Mesothelial cell of epicardium (in vitro differentiated cells): ENCODE measurements around the gene SRPK2. TPM values are rescaled to one million over a fixed set of nuclear protein-coding genes. Genes with fewer than 3 reads are reported as not detected.

ENCODE experiments used
- DNase-seq, 2 experiments: peaks; one replicate each; pipeline ENCODE4 v3.0.0; 2021; ENCODE audit warnings: low spot score in 2 of 2; ENCODE audit not compliant: unreplicated experiment in 2 of 2
- H3K27ac Mint-ChIP-seq: 2 replicates; pipeline ENCODE4 v1.8.0; 2021; ENCODE audit warnings: mixed read lengths
- H3K27me3 Mint-ChIP-seq: 2 replicates; pipeline ENCODE4 v1.8.0; 2021; ENCODE audit warnings: low read depth, mixed read lengths
- H3K36me3 Mint-ChIP-seq: 2 replicates; pipeline ENCODE4 v1.8.0; 2021; ENCODE audit warnings: mixed read lengths
- H3K4me1 Mint-ChIP-seq: 2 replicates; pipeline ENCODE4 v1.8.0; 2021; ENCODE audit warnings: mixed read lengths
- H3K4me3 Mint-ChIP-seq: 2 replicates; pipeline ENCODE4 v1.8.0; 2021; ENCODE audit warnings: mild to moderate bottlenecking, moderate library complexity, mixed read lengths
- H3K9me3 Mint-ChIP-seq: 2 replicates; pipeline ENCODE4 v1.8.0; 2021; ENCODE audit warnings: mixed read lengths
- total RNA-seq: library from RNA; stranded (reverse); gene quantifications from 3 replicates; pipeline ENCODE4 v1.2.1, GENCODE V29; 2021
- TF ChIP-seq, protein P1 (sequence below): fragments of 200-600 bp; sonication (generic); IDR thresholded peaks from one replicate; pipeline ENCODE4 v1.5.0; 2021; ENCODE audit warnings: antibody characterized with exemption; ENCODE audit not compliant: unreplicated experiment

Gene SRPK2
- total RNA-seq, 1 donor from 2014 or later = 51.4 TPM

DNA sequence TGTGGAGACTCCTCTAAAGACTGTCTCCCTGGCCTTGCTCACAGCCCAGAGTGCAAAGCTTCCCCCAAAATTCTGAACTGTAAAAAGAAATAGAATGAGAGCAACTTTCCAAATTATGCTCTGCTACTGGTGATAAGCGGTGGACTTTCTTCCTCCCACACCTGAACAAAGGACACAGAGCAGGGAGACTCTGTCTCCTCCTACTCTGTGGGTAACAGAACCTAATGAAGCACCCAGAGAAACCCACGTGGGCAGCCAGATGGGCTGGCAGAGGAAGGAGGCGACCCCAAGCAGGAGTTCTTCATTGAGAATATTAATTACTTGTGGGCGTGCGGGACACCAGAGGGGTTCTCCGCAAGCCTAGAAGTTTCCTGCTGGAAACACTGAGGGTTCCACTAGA is 235.2 kb downstream of the SRPK2 start:
- peaks cover 5% of the 10 kb centered on the region for H3K4me1 Mint-ChIP-seq

DNA sequence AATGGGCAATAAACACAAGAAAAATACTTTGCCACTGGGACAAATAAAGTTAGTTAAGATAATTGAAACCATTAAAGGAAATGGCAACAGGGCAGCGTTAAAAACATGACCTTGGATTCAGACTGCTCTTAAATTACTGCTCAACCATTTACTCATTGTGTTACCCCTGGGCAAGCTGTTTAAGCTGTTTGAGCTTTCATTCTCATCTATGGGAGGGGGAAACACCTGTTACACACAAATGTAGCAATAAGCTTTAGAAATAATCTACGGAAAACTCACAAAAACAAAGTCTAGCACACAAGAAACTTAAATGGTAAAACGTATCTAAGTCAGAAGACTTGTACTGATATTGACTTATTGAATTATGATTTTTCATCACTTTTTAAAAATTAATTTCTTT is 237.6 kb downstream of the SRPK2 start:
- Mint-ChIP-seq H3K27ac (no peak overlapping the region), H3K4me3 (no peak overlapping the region), H3K27me3 (no peaks in the 10 kb centered on the region), H3K9me3 (no peaks in the 10 kb centered on the region), H3K36me3 (peaks cover 4% of the 10 kb centered on the region), H3K4me1 (peaks cover 5% of the 10 kb centered on the region)
- TF ChIP-seq, protein P1, sequence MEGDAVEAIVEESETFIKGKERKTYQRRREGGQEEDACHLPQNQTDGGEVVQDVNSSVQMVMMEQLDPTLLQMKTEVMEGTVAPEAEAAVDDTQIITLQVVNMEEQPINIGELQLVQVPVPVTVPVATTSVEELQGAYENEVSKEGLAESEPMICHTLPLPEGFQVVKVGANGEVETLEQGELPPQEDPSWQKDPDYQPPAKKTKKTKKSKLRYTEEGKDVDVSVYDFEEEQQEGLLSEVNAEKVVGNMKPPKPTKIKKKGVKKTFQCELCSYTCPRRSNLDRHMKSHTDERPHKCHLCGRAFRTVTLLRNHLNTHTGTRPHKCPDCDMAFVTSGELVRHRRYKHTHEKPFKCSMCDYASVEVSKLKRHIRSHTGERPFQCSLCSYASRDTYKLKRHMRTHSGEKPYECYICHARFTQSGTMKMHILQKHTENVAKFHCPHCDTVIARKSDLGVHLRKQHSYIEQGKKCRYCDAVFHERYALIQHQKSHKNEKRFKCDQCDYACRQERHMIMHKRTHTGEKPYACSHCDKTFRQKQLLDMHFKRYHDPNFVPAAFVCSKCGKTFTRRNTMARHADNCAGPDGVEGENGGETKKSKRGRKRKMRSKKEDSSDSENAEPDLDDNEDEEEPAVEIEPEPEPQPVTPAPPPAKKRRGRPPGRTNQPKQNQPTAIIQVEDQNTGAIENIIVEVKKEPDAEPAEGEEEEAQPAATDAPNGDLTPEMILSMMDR = no peak
- DNase-seq = no peak

More for the DNA sequence above, 235.2 kb downstream of the SRPK2 start:
- Mint-ChIP-seq H3K27ac (no peak overlapping the region), H3K9me3 (no peaks in the 10 kb centered on the region), H3K27me3 (no peaks in the 10 kb centered on the region), H3K36me3 (peaks cover 7% of the 10 kb centered on the region), H3K4me3 (no peak overlapping the region)
- DNase-seq = no peak
- TF ChIP-seq, protein P1 = no peak

DNA sequence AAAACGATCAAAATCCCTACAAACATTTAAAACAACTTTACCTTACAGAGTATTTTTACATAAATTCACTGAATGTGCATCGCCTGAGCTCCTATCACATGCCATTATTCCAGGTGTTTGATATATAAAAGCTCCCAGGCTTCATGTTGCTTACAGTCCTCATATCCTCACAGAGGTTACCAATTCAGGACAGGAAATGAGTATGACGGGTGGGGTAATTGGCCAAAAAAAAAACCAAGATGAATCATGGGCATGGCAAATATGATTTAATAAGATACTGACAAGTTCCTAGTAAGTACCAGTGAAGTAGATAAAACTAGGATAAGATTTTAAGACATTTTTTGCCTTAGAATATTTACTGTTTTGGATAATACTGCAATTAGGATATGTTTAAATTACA is 238.9 kb downstream of the SRPK2 start:
- TF ChIP-seq, protein P1 = no peak
- Mint-ChIP-seq H3K36me3 (peaks cover 9% of the 10 kb centered on the region), H3K9me3 (no peaks in the 10 kb centered on the region), H3K4me1 (peaks cover 5% of the 10 kb centered on the region), H3K27me3 (no peaks in the 10 kb centered on the region), H3K4me3 (no peak overlapping the region), H3K27ac (no peak overlapping the region)
- DNase-seq = no peak

DNA sequence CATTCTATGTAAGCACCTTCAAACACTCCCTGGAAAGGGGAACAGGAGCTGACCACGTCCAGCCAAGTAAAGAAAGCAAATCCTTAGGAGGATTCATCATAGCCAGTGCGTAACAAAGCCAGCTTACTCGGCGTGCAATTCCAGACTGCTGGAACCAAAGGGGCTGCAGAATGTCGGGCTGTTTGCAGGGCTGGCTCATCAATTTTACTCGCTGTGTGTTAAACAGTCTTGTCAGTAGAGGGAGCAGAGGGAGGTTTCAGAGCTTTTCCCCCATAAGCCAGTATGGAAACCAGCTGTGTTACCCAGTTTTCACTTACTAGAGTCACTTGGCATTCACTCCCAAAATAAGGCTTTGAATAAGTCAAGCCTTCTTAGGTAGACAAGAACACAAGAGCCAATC is 247.7 kb downstream of the SRPK2 start:
- no peaks in the 10 kb centered on the region for H3K27me3 Mint-ChIP-seq
- no peak overlapping the region for H3K4me3 Mint-ChIP-seq
- TF ChIP-seq, protein P1 = no peak
- no peak overlapping the region for H3K27ac Mint-ChIP-seq
- H3K9me3 Mint-ChIP-seq = no peaks in the 10 kb centered on the region
- H3K36me3 Mint-ChIP-seq = peaks cover 17% of the 10 kb centered on the region
- no peaks in the 10 kb centered on the region for H3K4me1 Mint-ChIP-seq
- no peak for DNase-seq

DNA sequence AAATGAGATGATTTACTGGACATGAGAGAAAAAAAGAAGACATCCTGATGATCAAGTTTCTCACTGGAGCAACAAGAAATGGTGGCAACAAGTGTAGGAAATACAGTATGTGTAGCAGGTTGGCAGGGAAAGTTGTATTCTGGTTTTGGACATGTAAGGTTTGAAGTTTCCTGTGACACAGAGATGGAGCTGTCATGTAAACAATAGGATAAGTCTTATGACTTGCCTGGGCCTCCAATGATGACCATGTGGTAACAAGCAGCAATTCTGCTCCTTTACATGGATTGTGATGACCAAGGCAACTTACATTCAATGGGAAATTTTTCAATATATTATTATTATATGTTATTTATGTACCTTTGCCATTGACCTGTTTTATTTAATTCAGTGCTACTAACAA is 249.3 kb downstream of the SRPK2 start:
- Mint-ChIP-seq H3K27ac (no peak overlapping the region), H3K36me3 (peaks cover 10% of the 10 kb centered on the region), H3K27me3 (no peaks in the 10 kb centered on the region), H3K4me1 (no peaks in the 10 kb centered on the region), H3K4me3 (no peak overlapping the region), H3K9me3 (no peaks in the 10 kb centered on the region)
- no peak for DNase-seq
- TF ChIP-seq, protein P1 = no peak

DNA sequence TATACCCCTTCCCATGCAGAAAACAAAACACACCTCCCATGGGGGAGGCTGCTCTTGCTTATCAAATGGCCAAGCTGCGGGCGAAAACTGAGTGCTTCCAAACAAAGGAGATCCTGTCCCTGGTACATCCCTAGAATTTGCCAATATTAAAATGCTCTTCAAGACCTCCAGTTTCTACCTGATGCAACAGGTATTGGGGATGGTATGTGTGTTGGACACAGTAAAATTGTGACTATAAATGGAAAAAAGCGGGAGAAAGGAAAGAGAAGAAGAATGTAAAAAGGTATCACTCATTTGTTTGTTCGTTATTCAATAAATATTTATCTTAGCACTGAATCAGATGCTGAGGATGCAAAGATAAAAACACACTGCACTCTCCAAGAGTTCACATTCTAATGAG is 250.8 kb downstream of the SRPK2 start:
- H3K4me3 Mint-ChIP-seq = no peak overlapping the region
- no peak overlapping the region for H3K27ac Mint-ChIP-seq
- no peaks in the 10 kb centered on the region for H3K27me3 Mint-ChIP-seq
- peaks cover 13% of the 10 kb centered on the region for H3K36me3 Mint-ChIP-seq
- H3K4me1 Mint-ChIP-seq = no peaks in the 10 kb centered on the region
- DNase-seq = no peak
- TF ChIP-seq, protein P1 = no peak
- H3K9me3 Mint-ChIP-seq = no peaks in the 10 kb centered on the region
